ENCODE results near the gene ZNF593. TPM values are rescaled to one million over a fixed set of nuclear protein-coding genes. Genes with fewer than 3 reads are reported as not detected.

ZNF593 gene
- polyA plus RNA-seq, 4 donors: 27.7 to 152 (median 94.7) TPM

GRCh38 chr1:26197813-26198212 is 28.1 kb downstream of the ZNF593 start:
- FAIRE-seq (no peak), DNase-seq (no peak)
- Histone ChIP-seq H3K9me3 (ENCODE audit: control insufficient read depth in 2 of 2, insufficient read depth in 1 of 2, low read depth in 1 of 2, low read length in 1 of 2) (no peaks in the 10 kb centered on the region), H3K27ac (ENCODE audit: low read depth in 1 of 3, low read length in 2 of 3) (no peak overlapping the region), H3K4me1 (ENCODE audit: control insufficient read depth in 3 of 3, insufficient read depth in 2 of 3, low read depth in 1 of 3, low read length in 2 of 3) (peaks cover 0 to 8% (median 4%) of the 10 kb centered on the region in 3 donors), H3K36me3 (ENCODE audit: control insufficient read depth in 3 of 3, insufficient read depth in 2 of 3, low read depth in 1 of 3, low read length in 3 of 3) (no peaks in the 10 kb centered on the region), H3K4me3 (ENCODE audit: low read depth in 1 of 3, low read length in 3 of 3) (no peak overlapping the region), H3K27me3 (ENCODE audit: control insufficient read depth in 3 of 3, insufficient read depth in 3 of 3, low read length in 3 of 3) (peaks cover 0 to 4% (median 0%) of the 10 kb centered on the region in 3 donors)
- 88 to 90% (median 88%) methylated on average over 11 of the region's 11 CpGs for WGBS, 3 donors

DNA sequence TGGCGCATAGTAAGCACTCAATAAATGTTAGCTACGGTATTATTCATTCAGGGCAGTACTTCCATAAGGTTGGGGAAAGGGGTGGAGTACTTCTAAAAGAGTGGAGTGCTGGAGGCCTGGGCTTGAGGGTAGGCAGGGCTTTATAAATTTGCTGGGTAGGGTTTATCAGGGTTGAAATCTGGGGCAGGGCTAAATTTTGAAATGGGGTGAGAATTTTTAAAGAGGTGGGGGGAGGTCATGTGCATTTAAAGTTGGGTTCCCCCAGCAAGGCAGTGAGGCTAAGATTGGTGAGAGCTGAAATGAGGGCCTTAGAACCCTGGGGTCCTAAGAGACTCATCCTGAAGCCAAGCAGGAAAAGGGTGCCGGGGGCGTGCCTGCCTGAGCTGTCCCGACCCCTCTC is 30.7 kb downstream of the ZNF593 start:
- Histone ChIP-seq H3K36me3 (ENCODE audit: control insufficient read depth in 3 of 3, insufficient read depth in 2 of 3, low read depth in 1 of 3, low read length in 3 of 3) (no peaks in the 10 kb centered on the region), H3K9me3 (ENCODE audit: control insufficient read depth in 2 of 2, insufficient read depth in 1 of 2, low read depth in 1 of 2, low read length in 1 of 2) (no peaks in the 10 kb centered on the region), H3K4me3 (ENCODE audit: low read depth in 1 of 3, low read length in 3 of 3) (no peak overlapping the region), H3K27me3 (ENCODE audit: control insufficient read depth in 3 of 3, insufficient read depth in 3 of 3, low read length in 3 of 3) (peaks cover 0 to 15% (median 9%) of the 10 kb centered on the region in 3 donors), H3K4me1 (ENCODE audit: control insufficient read depth in 3 of 3, insufficient read depth in 2 of 3, low read depth in 1 of 3, low read length in 2 of 3) (peaks cover 0 to 8% (median 4%) of the 10 kb centered on the region in 3 donors), H3K27ac (ENCODE audit: low read depth in 1 of 3, low read length in 2 of 3) (no peak overlapping the region)
- DNase-seq (no peak), FAIRE-seq (no peak)
- 88 to 98% (median 90%) methylated on average over 5 of the region's 5 CpGs for WGBS, 3 donors

DNA sequence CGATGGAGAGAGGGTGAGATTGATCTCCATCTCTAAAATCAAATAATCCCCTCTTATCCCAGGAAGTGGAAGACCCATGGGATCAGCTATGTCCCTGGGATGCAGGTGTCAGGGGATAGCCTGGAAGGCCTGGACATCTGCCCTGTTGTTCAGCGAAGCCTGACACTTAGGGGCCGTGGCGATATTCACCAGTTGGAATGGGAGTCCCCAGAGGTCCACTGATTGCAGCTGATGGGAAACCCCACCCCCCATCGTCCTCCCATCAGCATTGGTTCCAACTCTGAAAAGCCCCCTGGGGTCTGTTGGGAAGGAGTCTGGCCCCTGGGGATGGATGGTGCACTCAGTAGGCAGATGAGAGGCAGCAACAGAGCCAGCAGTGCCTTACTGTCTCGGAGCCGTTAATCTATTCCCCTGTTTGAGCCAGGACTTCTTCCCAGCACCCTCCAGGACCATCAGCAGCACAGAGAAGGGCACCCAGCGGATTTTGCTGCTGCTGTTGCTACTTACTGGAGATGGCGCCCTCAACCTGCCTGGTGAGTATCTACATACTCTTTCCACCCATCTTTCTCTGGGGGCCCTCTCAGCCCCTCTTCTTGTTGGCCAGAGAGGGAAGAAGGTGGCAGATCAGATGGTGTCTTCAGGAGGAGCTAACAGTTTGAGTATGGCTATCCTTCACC is 34.1 kb downstream of the ZNF593 start:
- no peak for DNase-seq
- FAIRE-seq: no peak
- Histone ChIP-seq H3K4me1 (ENCODE audit: control insufficient read depth in 3 of 3, insufficient read depth in 2 of 3, low read depth in 1 of 3, low read length in 2 of 3) (peaks cover 0 to 8% (median 4%) of the 10 kb centered on the region in 3 donors), H3K4me3 (ENCODE audit: low read depth in 1 of 3, low read length in 3 of 3) (no peak overlapping the region), H3K9me3 (ENCODE audit: control insufficient read depth in 2 of 2, insufficient read depth in 1 of 2, low read depth in 1 of 2, low read length in 1 of 2) (no peaks in the 10 kb centered on the region), H3K36me3 (ENCODE audit: control insufficient read depth in 3 of 3, insufficient read depth in 2 of 3, low read depth in 1 of 3, low read length in 3 of 3) (no peaks in the 10 kb centered on the region), H3K27me3 (ENCODE audit: control insufficient read depth in 3 of 3, insufficient read depth in 3 of 3, low read length in 3 of 3) (peaks cover 0 to 15% (median 5%) of the 10 kb centered on the region in 3 donors), H3K27ac (ENCODE audit: low read depth in 1 of 3, low read length in 2 of 3) (no peak overlapping the region)
- WGBS, 3 donors: 64 to 69% (median 69%) methylated on average over 9 of the region's 9 CpGs

- no peak for FAIRE-seq
- H3K27me3 ChIP-seq (ENCODE audit: control insufficient read depth in 3 of 3, insufficient read depth in 3 of 3, low read length in 3 of 3): no peaks in the 10 kb centered on the region
- 81 to 84% (median 84%) methylated on average over 5 of the region's 5 CpGs for WGBS, 3 donors
Observed at GRCh38 chr1:26210147-26210870, 40.6 kb downstream of the ZNF593 start.

DNA sequence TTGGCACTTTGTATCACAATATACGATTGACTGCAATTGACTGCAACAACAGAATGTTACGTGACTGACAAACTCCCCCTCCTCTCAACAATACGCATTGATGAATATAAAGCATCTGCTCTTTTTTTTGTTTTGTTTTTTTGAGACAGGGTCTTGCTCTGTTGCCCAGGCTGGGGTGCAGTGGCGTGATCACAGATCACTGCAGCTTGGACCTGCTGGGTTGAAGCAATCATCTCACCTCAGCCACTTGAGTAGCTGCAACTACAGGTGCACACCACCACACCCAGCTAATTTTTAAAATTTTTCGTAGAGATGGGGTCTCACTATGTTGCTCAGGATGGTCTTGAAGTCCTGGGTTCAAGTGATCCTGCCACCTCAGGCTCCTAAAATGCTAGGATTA is 43.0 kb downstream of the ZNF593 start:
- Histone ChIP-seq H3K4me1 (ENCODE audit: control insufficient read depth in 3 of 3, insufficient read depth in 2 of 3, low read depth in 1 of 3, low read length in 2 of 3) (no peaks in the 10 kb centered on the region), H3K4me3 (ENCODE audit: low read depth in 1 of 3, low read length in 3 of 3) (no peak overlapping the region), H3K36me3 (ENCODE audit: control insufficient read depth in 3 of 3, insufficient read depth in 2 of 3, low read depth in 1 of 3, low read length in 3 of 3) (no peaks in the 10 kb centered on the region), H3K27ac (ENCODE audit: low read depth in 1 of 3, low read length in 2 of 3) (no peak overlapping the region), H3K9me3 (ENCODE audit: control insufficient read depth in 2 of 2, insufficient read depth in 1 of 2, low read depth in 1 of 2, low read length in 1 of 2) (no peaks in the 10 kb centered on the region), H3K27me3 (ENCODE audit: control insufficient read depth in 3 of 3, insufficient read depth in 3 of 3, low read length in 3 of 3) (no peaks in the 10 kb centered on the region)
- FAIRE-seq: no peak
- no peak for DNase-seq
- WGBS, 3 donors: 81 to 88% (median 87%) methylated on average over 5 of the region's 5 CpGs

More at GRCh38 chr1:26210147-26210870, 40.6 kb downstream of the ZNF593 start:
- H3K4me3 ChIP-seq (ENCODE audit: low read depth in 1 of 3, low read length in 3 of 3): no peak overlapping the region
- H3K9me3 ChIP-seq (ENCODE audit: control insufficient read depth in 2 of 2, insufficient read depth in 1 of 2, low read depth in 1 of 2, low read length in 1 of 2): no peaks in the 10 kb centered on the region
- H3K27ac ChIP-seq (ENCODE audit: low read depth in 1 of 3, low read length in 2 of 3): no peak overlapping the region
- no peaks in the 10 kb centered on the region for H3K4me1 ChIP-seq (ENCODE audit: control insufficient read depth in 3 of 3, insufficient read depth in 2 of 3, low read depth in 1 of 3, low read length in 2 of 3)
- DNase-seq: no peak
- H3K36me3 ChIP-seq (ENCODE audit: control insufficient read depth in 3 of 3, insufficient read depth in 2 of 3, low read depth in 1 of 3, low read length in 3 of 3): no peaks in the 10 kb centered on the region

DNA sequence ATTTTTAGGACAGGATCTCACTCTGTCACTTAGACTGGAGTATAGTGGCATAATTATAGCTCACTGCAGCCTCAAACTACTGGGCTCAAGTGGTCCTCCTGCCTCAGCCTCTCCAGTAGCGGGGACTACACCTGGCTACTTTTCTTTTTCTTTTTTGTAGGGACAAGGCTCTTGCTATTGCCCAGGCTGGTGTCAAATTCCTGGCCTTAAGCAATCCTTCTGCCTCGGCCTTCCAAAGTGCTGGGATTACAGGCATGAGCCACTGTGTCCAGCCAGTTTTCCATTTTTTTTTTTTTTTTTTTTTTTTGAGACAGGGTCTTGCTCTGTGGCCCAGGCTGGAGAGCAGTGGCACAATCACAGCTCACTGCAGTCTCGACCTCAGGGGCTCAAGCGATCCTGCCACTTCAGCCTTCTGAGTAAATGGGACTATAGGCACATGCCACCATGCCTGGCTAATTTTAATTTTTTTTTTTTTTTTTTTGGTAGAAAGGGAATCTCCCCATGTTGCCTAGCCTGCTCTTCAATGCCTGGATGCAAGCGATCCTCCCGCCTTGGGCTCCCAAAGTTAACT is 43.7 kb downstream of the ZNF593 start:
- Histone ChIP-seq H3K27ac (ENCODE audit: low read depth in 1 of 3, low read length in 2 of 3) (no peak overlapping the region), H3K4me3 (ENCODE audit: low read depth in 1 of 3, low read length in 3 of 3) (no peak overlapping the region), H3K9me3 (ENCODE audit: control insufficient read depth in 2 of 2, insufficient read depth in 1 of 2, low read depth in 1 of 2, low read length in 1 of 2) (no peaks in the 10 kb centered on the region), H3K36me3 (ENCODE audit: control insufficient read depth in 3 of 3, insufficient read depth in 2 of 3, low read depth in 1 of 3, low read length in 3 of 3) (no peaks in the 10 kb centered on the region), H3K27me3 (ENCODE audit: control insufficient read depth in 3 of 3, insufficient read depth in 3 of 3, low read length in 3 of 3) (no peaks in the 10 kb centered on the region), H3K4me1 (ENCODE audit: control insufficient read depth in 3 of 3, insufficient read depth in 2 of 3, low read depth in 1 of 3, low read length in 2 of 3) (no peaks in the 10 kb centered on the region)
- no peak for FAIRE-seq
- WGBS, 3 donors: 78 to 91% (median 89%) methylated on average over 6 of the region's 6 CpGs
- no peak for DNase-seq

DNA sequence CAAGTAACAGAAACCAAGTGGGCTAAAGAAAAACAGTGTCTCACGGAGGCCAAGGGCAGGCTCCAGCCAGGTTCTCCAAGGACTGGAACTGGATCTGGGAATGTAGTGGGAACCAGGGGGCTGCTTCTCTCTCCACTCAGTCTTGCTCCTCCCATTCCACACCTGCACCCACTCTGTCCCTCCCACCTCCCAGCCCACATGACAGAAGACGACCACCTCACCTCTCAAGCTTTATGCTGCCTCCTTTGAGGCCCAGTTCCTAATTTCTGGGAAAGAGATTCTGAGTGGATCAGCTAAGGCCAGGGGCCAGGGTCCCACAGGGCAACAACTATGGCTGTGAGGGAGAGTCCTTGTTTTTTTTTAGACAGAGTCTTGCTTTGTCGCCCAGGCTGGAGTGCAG is 45.5 kb downstream of the ZNF593 start:
- Histone ChIP-seq H3K27me3 (ENCODE audit: control insufficient read depth in 3 of 3, insufficient read depth in 3 of 3, low read length in 3 of 3) (no peaks in the 10 kb centered on the region), H3K4me3 (ENCODE audit: low read depth in 1 of 3, low read length in 3 of 3) (no peak overlapping the region), H3K27ac (ENCODE audit: low read depth in 1 of 3, low read length in 2 of 3) (no peak overlapping the region), H3K9me3 (ENCODE audit: control insufficient read depth in 2 of 2, insufficient read depth in 1 of 2, low read depth in 1 of 2, low read length in 1 of 2) (no peaks in the 10 kb centered on the region), H3K4me1 (ENCODE audit: control insufficient read depth in 3 of 3, insufficient read depth in 2 of 3, low read depth in 1 of 3, low read length in 2 of 3) (no peaks in the 10 kb centered on the region), H3K36me3 (ENCODE audit: control insufficient read depth in 3 of 3, insufficient read depth in 2 of 3, low read depth in 1 of 3, low read length in 3 of 3) (no peaks in the 10 kb centered on the region)
- WGBS, 3 donors: 33 to 49% (median 34%) methylated on average over 3 of the region's 3 CpGs
- DNase-seq (no peak), FAIRE-seq (no peak)

- WGBS, 3 donors: 11 to 62% (median 37%) methylated on average over 11 of the region's 11 CpGs
- DNase-seq: no peak
- no peak for FAIRE-seq
Observed at GRCh38 chr1:26218906-26219494, 49.3 kb downstream of the ZNF593 start.

More at GRCh38 chr1:26218906-26219494, 49.3 kb downstream of the ZNF593 start:
- no peaks in the 10 kb centered on the region for H3K9me3 ChIP-seq (ENCODE audit: control insufficient read depth in 2 of 2, insufficient read depth in 1 of 2, low read depth in 1 of 2, low read length in 1 of 2)
- H3K27me3 ChIP-seq (ENCODE audit: control insufficient read depth in 3 of 3, insufficient read depth in 3 of 3, low read length in 3 of 3): peaks cover 0 to 5% (median 0%) of the 10 kb centered on the region in 3 donors
- H3K4me1 ChIP-seq (ENCODE audit: control insufficient read depth in 3 of 3, insufficient read depth in 2 of 3, low read depth in 1 of 3, low read length in 2 of 3): no peaks in the 10 kb centered on the region
- no peaks in the 10 kb centered on the region for H3K36me3 ChIP-seq (ENCODE audit: control insufficient read depth in 3 of 3, insufficient read depth in 2 of 3, low read depth in 1 of 3, low read length in 3 of 3)
- H3K27ac ChIP-seq (ENCODE audit: low read depth in 1 of 3, low read length in 2 of 3): no peak overlapping the region
- no peak overlapping the region for H3K4me3 ChIP-seq (ENCODE audit: low read depth in 1 of 3, low read length in 3 of 3)

All from small intestine (tissue), 7 donors.